VCaP (cell line): ENCODE results near the gene CHAF1A.

Experiments
- H3K27ac ChIP-seq: fragments of 450-650 bp; 2 replicates; pipeline ENCODE4 v1.5.1; 2017
- CTCF ChIP-seq: fragments of 450-650 bp; conservative IDR thresholded peaks from 2 replicates; pipeline ENCODE4 v1.5.1; 2017; ENCODE audit warnings: mild to moderate bottlenecking, moderate library complexity

Gene CHAF1A

GRCh38 chr19:4446704-4447200, 44.3 kb downstream of the CHAF1A start:
- TF ChIP-seq CTCF, result no peak
- no peak overlapping the region for H3K27ac ChIP-seq

- H3K27ac ChIP-seq, result no peak overlapping the region
- no peak for TF ChIP-seq CTCF
Measured at GRCh38 chr19:4447327-4448146, 45.1 kb downstream of the CHAF1A start.

- no peak overlapping the region for H3K27ac ChIP-seq
- TF ChIP-seq CTCF, result no peak
Measured at GRCh38 chr19:4448147-4448985, 45.9 kb downstream of the CHAF1A start.

GRCh38 chr19:4449022-4449638, 46.7 kb downstream of the CHAF1A start:
- H3K27ac ChIP-seq, result no peak overlapping the region
- no peak for TF ChIP-seq CTCF

GRCh38 chr19:4449639-4450028, 47.2 kb downstream of the CHAF1A start:
- no peak overlapping the region for H3K27ac ChIP-seq
- no peak for TF ChIP-seq CTCF

- TF ChIP-seq CTCF, result no peak
- H3K27ac ChIP-seq, result no peak overlapping the region
Measured at GRCh38 chr19:4452230-4452990, 50.0 kb downstream of the CHAF1A start.
